GM21737 (cell line): Measurements from ENCODE around the gene JPH2.

Source experiments
- ATAC-seq: cut with Tn5 transposase; IDR thresholded peaks from one replicate; pipeline ENCODE4 v1.9.1; 2021; ENCODE audit warnings: mild to moderate bottlenecking, moderate library complexity; ENCODE audit not compliant: unreplicated experiment

JPH2 gene

GRCh38 chr20:44126445-44126844, 60.5 kb downstream of the JPH2 start:
- ATAC-seq, result no peak

- ATAC-seq, result no peak
Observed at GRCh38 chr20:44125332-44126127, 61.5 kb downstream of the JPH2 start.

GRCh38 chr20:44123874-44124535, 63.0 kb downstream of the JPH2 start:
- ATAC-seq, result no peak

GRCh38 chr20:44123251-44123650, 63.7 kb downstream of the JPH2 start:
- ATAC-seq, result no peak

- no peak for ATAC-seq
Observed at GRCh38 chr20:44120676-44121425, 66.1 kb downstream of the JPH2 start.

- no peak for ATAC-seq
Observed at GRCh38 chr20:44118185-44119033, 68.6 kb downstream of the JPH2 start.

GRCh38 chr20:44117296-44118184, 69.4 kb downstream of the JPH2 start:
- no peak for ATAC-seq

- no peak for ATAC-seq
Observed at GRCh38 chr20:44115762-44116644, 71.0 kb downstream of the JPH2 start.

- ATAC-seq, result no peak
Observed at GRCh38 chr20:44115181-44115580, 71.8 kb downstream of the JPH2 start.

- ATAC-seq, result no peak
Observed at GRCh38 chr20:44113618-44114376, 73.2 kb downstream of the JPH2 start.

- ATAC-seq, result no peak
Observed at GRCh38 chr20:44112889-44113617, 73.9 kb downstream of the JPH2 start.

- ATAC-seq, result no peak
Observed at GRCh38 chr20:44112456-44112855, 74.5 kb downstream of the JPH2 start.

- ATAC-seq, result no peak
Observed at GRCh38 chr20:44111712-44112335, 75.2 kb downstream of the JPH2 start.

GRCh38 chr20:44110816-44111568, 76.0 kb downstream of the JPH2 start:
- ATAC-seq, result no peak

GRCh38 chr20:44109951-44110361, 77.0 kb downstream of the JPH2 start:
- no peak for ATAC-seq

- no peak for ATAC-seq
Observed at GRCh38 chr20:44106615-44107014, 80.4 kb downstream of the JPH2 start.
